ENCODE results near the gene MEG3. TPM values are rescaled to one million over a fixed set of nuclear protein-coding genes. Genes with fewer than 3 reads are reported as not detected.

Gene MEG3
- total RNA-seq, result 1,000 to 10,000 TPM in 3 of 9 donors, 100 to 1,000 TPM in 5, 10 to 100 TPM in 1; 86.6 to 1,883 (median 640) TPM
- 1,000 to 10,000 TPM in 2 of 3 donors, 100 to 1,000 TPM in 1; 736 to 8,129 (median 5,263) TPM for polyA plus RNA-seq
- long read RNA-seq, donor 1, full-length matches to known transcripts, result 696 of 810 reads
- long read RNA-seq, donor 1, partial matches to known transcripts, result 114 of 810 reads
- long read RNA-seq, donor 1, other reads (novel, unspliced or antisense), result 0 of 810 reads
- long read RNA-seq, donor 2, full-length matches to known transcripts, result 608 of 753 reads
- long read RNA-seq, donor 2, partial matches to known transcripts, result 138 of 753 reads
- long read RNA-seq, donor 2, other reads (novel, unspliced or antisense), result 7 of 753 reads
- long read RNA-seq, donor 3, full-length matches to known transcripts, result 126 of 191 reads
- long read RNA-seq, donor 3, partial matches to known transcripts, result 65 of 191 reads
- long read RNA-seq, donor 3, other reads (novel, unspliced or antisense), result 0 of 191 reads
- long read RNA-seq, donor 4, full-length matches to known transcripts, result 123 of 157 reads
- long read RNA-seq, donor 4, partial matches to known transcripts, result 11 of 157 reads
- long read RNA-seq, donor 4, other reads (novel, unspliced or antisense), result 23 of 157 reads
- long read RNA-seq, donor 5, full-length matches to known transcripts, result 825 of 1,169 reads
- long read RNA-seq, donor 5, partial matches to known transcripts, result 35 of 1,169 reads
- long read RNA-seq, donor 5, other reads (novel, unspliced or antisense), result 309 of 1,169 reads
- long read RNA-seq, donor 6, full-length matches to known transcripts, result 126 of 156 reads
- long read RNA-seq, donor 6, partial matches to known transcripts, result 7 of 156 reads
- long read RNA-seq, donor 6, other reads (novel, unspliced or antisense), result 23 of 156 reads
- long read RNA-seq, donor 7, full-length matches to known transcripts, result 342 of 408 reads
- long read RNA-seq, donor 7, partial matches to known transcripts, result 59 of 408 reads
- long read RNA-seq, donor 7, other reads (novel, unspliced or antisense), result 7 of 408 reads
- long read RNA-seq, donor 8, full-length matches to known transcripts, result 404 of 446 reads
- long read RNA-seq, donor 8, partial matches to known transcripts, result 42 of 446 reads
- long read RNA-seq, donor 8, other reads (novel, unspliced or antisense), result 0 of 446 reads
- long read RNA-seq, donor 9, full-length matches to known transcripts, result 540 of 606 reads
- long read RNA-seq, donor 9, partial matches to known transcripts, result 66 of 606 reads
- long read RNA-seq, donor 9, other reads (novel, unspliced or antisense), result 0 of 606 reads
- long read RNA-seq, donor 10, full-length matches to known transcripts, result 184 of 317 reads
- long read RNA-seq, donor 10, partial matches to known transcripts, result 133 of 317 reads
- long read RNA-seq, donor 10, other reads (novel, unspliced or antisense), result 0 of 317 reads

GRCh38 chr14:100825713-100826331 lies at the start of gene MEG3:
Gene MEG3 (plus strand): TSS chr14:100826118.
- no peaks in the 10 kb centered on the region for H3K27me3 ChIP-seq
- H3K4me3 ChIP-seq, result peak within 1 kb of the TSS in 3 of 4 donors; percentile 22 to 59 (median 50)
- peaks cover 0 to 13% of the 10 kb centered on the region in 2 donors for H3K4me1 ChIP-seq (replicated peaks in 1 of 2)
- peak; percentile 59 to 86 (median 72) for DNase-seq
- TF ChIP-seq, protein P1, sequence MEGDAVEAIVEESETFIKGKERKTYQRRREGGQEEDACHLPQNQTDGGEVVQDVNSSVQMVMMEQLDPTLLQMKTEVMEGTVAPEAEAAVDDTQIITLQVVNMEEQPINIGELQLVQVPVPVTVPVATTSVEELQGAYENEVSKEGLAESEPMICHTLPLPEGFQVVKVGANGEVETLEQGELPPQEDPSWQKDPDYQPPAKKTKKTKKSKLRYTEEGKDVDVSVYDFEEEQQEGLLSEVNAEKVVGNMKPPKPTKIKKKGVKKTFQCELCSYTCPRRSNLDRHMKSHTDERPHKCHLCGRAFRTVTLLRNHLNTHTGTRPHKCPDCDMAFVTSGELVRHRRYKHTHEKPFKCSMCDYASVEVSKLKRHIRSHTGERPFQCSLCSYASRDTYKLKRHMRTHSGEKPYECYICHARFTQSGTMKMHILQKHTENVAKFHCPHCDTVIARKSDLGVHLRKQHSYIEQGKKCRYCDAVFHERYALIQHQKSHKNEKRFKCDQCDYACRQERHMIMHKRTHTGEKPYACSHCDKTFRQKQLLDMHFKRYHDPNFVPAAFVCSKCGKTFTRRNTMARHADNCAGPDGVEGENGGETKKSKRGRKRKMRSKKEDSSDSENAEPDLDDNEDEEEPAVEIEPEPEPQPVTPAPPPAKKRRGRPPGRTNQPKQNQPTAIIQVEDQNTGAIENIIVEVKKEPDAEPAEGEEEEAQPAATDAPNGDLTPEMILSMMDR (IDR thresholded peaks at IDR 0.05), result no peak
- peak; percentile 96 to 97 for TF ChIP-seq POLR2A (IDR thresholded peaks at IDR 0.05)
- no peaks in the 10 kb centered on the region for H3K9me3 ChIP-seq (replicated peaks in 1 of 3)
- peak within 1 kb of the TSS; percentile 59 to 90 (median 72) for H3K27ac ChIP-seq
- intact Hi-C loops (cut with DNase I), result loop anchor here in 1 of 2 donors (5.0 kb wide), 1 partner anchor 164 kb away; no protein-coding TSS in a partner anchor
- H3K36me3 ChIP-seq (replicated peaks in 1 of 2), result peaks cover 0 to 19% of the 10 kb centered on the region in 2 donors
- WGBS, 4 donors, result 43 to 68% (median 47%) methylated on average over 19 to 39 of the region's 39 CpGs

DNA sequence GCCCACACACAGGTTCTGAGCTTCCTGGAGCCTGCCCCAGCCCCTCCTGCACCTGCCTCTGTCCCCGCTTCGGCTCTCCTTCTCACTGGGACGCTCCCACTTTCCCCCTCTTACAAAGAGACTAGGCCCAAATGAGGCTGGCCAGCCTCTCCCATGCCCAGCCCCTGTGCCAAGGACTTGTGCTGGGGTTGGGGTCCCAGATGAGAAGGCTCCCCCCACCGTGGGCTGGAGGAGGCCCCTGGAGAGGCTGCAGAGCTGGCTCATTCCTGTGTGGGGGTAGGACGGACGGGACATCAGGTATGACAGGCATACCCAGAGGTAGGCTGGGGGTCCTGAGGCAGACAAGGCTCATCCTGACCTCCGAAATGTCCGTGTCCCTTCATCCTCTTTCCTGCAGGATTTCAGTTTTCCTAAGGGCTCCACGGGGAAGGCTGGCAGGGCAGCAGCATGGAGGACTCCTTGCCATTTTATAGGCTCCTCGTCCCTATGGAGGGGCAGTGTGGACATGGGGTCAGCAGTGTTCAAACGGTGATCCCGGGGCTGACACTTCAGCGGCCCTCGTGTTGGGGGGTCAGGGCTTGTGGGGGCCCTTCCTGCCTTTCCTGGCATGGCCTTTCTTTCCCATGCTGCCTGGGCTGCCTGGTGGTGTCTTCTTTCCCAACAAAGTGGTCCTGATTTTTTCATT lies 49.1 kb upstream of the MEG3 start:
- TF ChIP-seq, protein P1 (IDR thresholded peaks at IDR 0.05), result no peak
- no peak for TF ChIP-seq POLR2A (IDR thresholded peaks at IDR 0.05)
- Histone ChIP-seq H3K4me1 (replicated peaks in 1 of 2) (no peaks in the 10 kb centered on the region), H3K27ac (no peak overlapping the region), H3K27me3 (no peaks in the 10 kb centered on the region), H3K9me3 (replicated peaks in 1 of 3) (no peaks in the 10 kb centered on the region), H3K36me3 (replicated peaks in 1 of 2) (no peaks in the 10 kb centered on the region), H3K4me3 (no peak overlapping the region)
- intact Hi-C loops (cut with DNase I), result no loop called here
- DNase-seq, result peak in 3 of 7 donors; percentile 5 to 41 (median 12)
- WGBS, 4 donors, result 83 to 92% (median 87%) methylated on average over 4 to 14 of the region's 14 CpGs

- no peaks in the 10 kb centered on the region for H3K4me1 ChIP-seq (replicated peaks in 1 of 2)
- TF ChIP-seq POLR2A (IDR thresholded peaks at IDR 0.05), result no peak
- TF ChIP-seq, protein P1 (IDR thresholded peaks at IDR 0.05), result no peak
- WGBS, 4 donors, result 84 to 87% (median 86%) methylated on average over 11 of the region's 11 CpGs
- no peaks in the 10 kb centered on the region for H3K36me3 ChIP-seq (replicated peaks in 1 of 2)
- no peak overlapping the region for H3K4me3 ChIP-seq
- peak in 1 of 7 donors; percentile 4 for DNase-seq
- no peaks in the 10 kb centered on the region for H3K9me3 ChIP-seq (replicated peaks in 1 of 3)
- no peak overlapping the region for H3K27ac ChIP-seq
- H3K27me3 ChIP-seq, result no peaks in the 10 kb centered on the region
- intact Hi-C loops (cut with DNase I), result no loop called here
These were observed 48.5 kb upstream of the MEG3 start for GRCh38 chr14:100777366-100777817.

All from adrenal gland (tissue), 19 donors.